ENCODE measurements around the gene MIA.

MIA gene

GRCh38 chr19:40742886-40743285 lies 32.4 kb upstream of the MIA start:
- TF ChIP-seq, protein P1, sequence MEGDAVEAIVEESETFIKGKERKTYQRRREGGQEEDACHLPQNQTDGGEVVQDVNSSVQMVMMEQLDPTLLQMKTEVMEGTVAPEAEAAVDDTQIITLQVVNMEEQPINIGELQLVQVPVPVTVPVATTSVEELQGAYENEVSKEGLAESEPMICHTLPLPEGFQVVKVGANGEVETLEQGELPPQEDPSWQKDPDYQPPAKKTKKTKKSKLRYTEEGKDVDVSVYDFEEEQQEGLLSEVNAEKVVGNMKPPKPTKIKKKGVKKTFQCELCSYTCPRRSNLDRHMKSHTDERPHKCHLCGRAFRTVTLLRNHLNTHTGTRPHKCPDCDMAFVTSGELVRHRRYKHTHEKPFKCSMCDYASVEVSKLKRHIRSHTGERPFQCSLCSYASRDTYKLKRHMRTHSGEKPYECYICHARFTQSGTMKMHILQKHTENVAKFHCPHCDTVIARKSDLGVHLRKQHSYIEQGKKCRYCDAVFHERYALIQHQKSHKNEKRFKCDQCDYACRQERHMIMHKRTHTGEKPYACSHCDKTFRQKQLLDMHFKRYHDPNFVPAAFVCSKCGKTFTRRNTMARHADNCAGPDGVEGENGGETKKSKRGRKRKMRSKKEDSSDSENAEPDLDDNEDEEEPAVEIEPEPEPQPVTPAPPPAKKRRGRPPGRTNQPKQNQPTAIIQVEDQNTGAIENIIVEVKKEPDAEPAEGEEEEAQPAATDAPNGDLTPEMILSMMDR (conservative IDR thresholded peaks at IDR 0.05; ENCODE audit: low read depth, low read length), result no peak
- Histone ChIP-seq H4K20me1 (ENCODE audit: insufficient read depth) (no peaks in the 10 kb centered on the region), H3K27ac (no peak overlapping the region), H3K79me2 (ENCODE audit: insufficient read depth, low read depth) (no peaks in the 10 kb centered on the region), H3K36me3 (ENCODE audit: insufficient read depth) (no peaks in the 10 kb centered on the region), H3K9ac (no peak overlapping the region), H3K4me1 (ENCODE audit: low read depth, poor library complexity, severe bottlenecking) (no peaks in the 10 kb centered on the region), H3K4me2 (no peak overlapping the region), H2AFZ (ENCODE audit: low read depth) (no peak overlapping the region), H3K4me3 (IDR thresholded peaks at IDR 0.05; ENCODE audit: insufficient read depth, low read depth, low read length) (no peak overlapping the region), H3K27me3 (ENCODE audit: insufficient read depth, low read depth) (no peaks in the 10 kb centered on the region)

DNA sequence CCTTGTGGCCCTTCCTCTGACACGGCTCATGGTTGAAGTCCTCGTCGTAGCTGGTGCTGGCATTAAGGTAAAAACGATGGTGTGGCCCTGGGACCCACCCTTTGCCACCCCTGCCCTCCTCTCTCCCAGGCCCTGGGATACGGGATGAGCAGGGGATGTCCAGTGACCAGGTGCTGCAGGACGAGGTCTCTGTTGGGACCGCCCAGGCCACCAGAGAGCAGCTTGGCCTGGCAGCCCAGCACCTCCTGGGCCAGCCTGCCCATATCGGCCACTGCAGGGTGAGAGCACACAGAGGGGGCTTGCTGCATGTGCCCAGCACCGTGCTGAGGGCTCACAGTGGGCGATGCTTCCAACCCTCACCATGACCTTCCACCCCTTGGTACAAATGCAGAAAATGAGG lies 31.4 kb upstream of the MIA start:
- TF ChIP-seq, protein P1 (conservative IDR thresholded peaks at IDR 0.05; ENCODE audit: low read depth, low read length), result no peak
- no peak overlapping the region for H3K9ac ChIP-seq

GRCh38 chr19:40744554-40745401 lies 30.5 kb upstream of the MIA start:
- no peaks in the 10 kb centered on the region for H3K79me2 ChIP-seq (ENCODE audit: insufficient read depth, low read depth)
- no peak overlapping the region for H3K4me3 ChIP-seq (IDR thresholded peaks at IDR 0.05; ENCODE audit: insufficient read depth, low read depth, low read length)
- H4K20me1 ChIP-seq (ENCODE audit: insufficient read depth), result no peaks in the 10 kb centered on the region
- H3K36me3 ChIP-seq (ENCODE audit: insufficient read depth), result no peaks in the 10 kb centered on the region
- H3K27ac ChIP-seq, result no peak overlapping the region
- no peak overlapping the region for H3K4me2 ChIP-seq
- H3K4me1 ChIP-seq (ENCODE audit: low read depth, poor library complexity, severe bottlenecking), result peaks cover 10% of the 10 kb centered on the region
- TF ChIP-seq, protein P1 (conservative IDR thresholded peaks at IDR 0.05; ENCODE audit: low read depth, low read length), result no peak
- no peak overlapping the region for H3K9ac ChIP-seq
- no peaks in the 10 kb centered on the region for H3K27me3 ChIP-seq (ENCODE audit: insufficient read depth, low read depth)
- H2AFZ ChIP-seq (ENCODE audit: low read depth), result no peak overlapping the region

More for the DNA sequence above, 31.4 kb upstream of the MIA start:
- H3K36me3 ChIP-seq (ENCODE audit: insufficient read depth), result no peaks in the 10 kb centered on the region
- no peak overlapping the region for H3K27ac ChIP-seq
- H3K4me3 ChIP-seq (IDR thresholded peaks at IDR 0.05; ENCODE audit: insufficient read depth, low read depth, low read length), result no peak overlapping the region
- no peaks in the 10 kb centered on the region for H3K79me2 ChIP-seq (ENCODE audit: insufficient read depth, low read depth)
- peaks cover 3% of the 10 kb centered on the region for H3K4me1 ChIP-seq (ENCODE audit: low read depth, poor library complexity, severe bottlenecking)
- H3K4me2 ChIP-seq, result no peak overlapping the region
- no peak overlapping the region for H2AFZ ChIP-seq (ENCODE audit: low read depth)
- H3K27me3 ChIP-seq (ENCODE audit: insufficient read depth, low read depth), result no peaks in the 10 kb centered on the region
- H4K20me1 ChIP-seq (ENCODE audit: insufficient read depth), result no peaks in the 10 kb centered on the region

DNA sequence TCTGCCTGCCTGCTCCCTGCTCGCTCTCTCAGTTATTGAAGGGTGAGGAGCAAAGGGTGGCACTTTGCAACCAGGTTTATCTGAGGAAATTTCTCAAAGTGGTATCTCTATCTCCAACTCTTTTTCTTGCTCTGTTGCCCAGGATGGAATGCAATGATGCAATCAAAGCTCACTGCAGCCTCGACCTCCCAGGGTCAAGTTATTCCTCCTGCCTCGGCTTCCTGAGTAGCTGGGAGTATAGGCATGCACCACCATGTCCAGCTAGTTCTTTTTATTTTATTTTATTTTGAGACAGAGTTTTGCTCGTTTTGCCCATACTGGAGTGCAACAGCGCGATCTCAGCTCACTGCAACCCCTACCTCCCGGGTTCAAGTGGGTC lies 29.9 kb upstream of the MIA start:
- Histone ChIP-seq H3K79me2 (ENCODE audit: insufficient read depth, low read depth) (no peaks in the 10 kb centered on the region), H3K9ac (no peak overlapping the region), H3K27ac (no peak overlapping the region), H3K27me3 (ENCODE audit: insufficient read depth, low read depth) (no peaks in the 10 kb centered on the region), H3K4me2 (no peak overlapping the region), H2AFZ (ENCODE audit: low read depth) (no peak overlapping the region), H3K4me3 (IDR thresholded peaks at IDR 0.05; ENCODE audit: insufficient read depth, low read depth, low read length) (no peak overlapping the region), H3K4me1 (ENCODE audit: low read depth, poor library complexity, severe bottlenecking) (peaks cover 14% of the 10 kb centered on the region), H4K20me1 (ENCODE audit: insufficient read depth) (no peaks in the 10 kb centered on the region), H3K36me3 (ENCODE audit: insufficient read depth) (no peaks in the 10 kb centered on the region)
- TF ChIP-seq, protein P1 (conservative IDR thresholded peaks at IDR 0.05; ENCODE audit: low read depth, low read length), result no peak

All from KMS-11 (cell line).